ENCODE data around the gene AGXT. TPM values are rescaled to one million over a fixed set of nuclear protein-coding genes. Genes with fewer than 3 reads are reported as not detected.

The AGXT gene
- total RNA-seq, 1 experiment from 2014 or later: 0.34 TPM

- no peak for TF ChIP-seq CTCF (IDR thresholded peaks at IDR 0.05 in 2 of 3, conservative IDR thresholded peaks at IDR 0.05 in 1 of 3; ENCODE audit: borderline replicate concordance in 1 of 3, insufficient read depth in 1 of 3, low read depth in 2 of 3, low read length in 2 of 3)
- TF ChIP-seq CEBPB (IDR thresholded peaks at IDR 0.05; ENCODE audit: low read depth): no peak
- no peak for TF ChIP-seq SRF (IDR thresholded peaks at IDR 0.05; ENCODE audit: low read depth)
These were observed 10.5 kb downstream of the AGXT start (continued) for GRCh38 chr2:240879105-240879504.

GRCh38 chr2:240881913-240882312 lies 13.3 kb downstream of the AGXT start:
- ATAC-seq: no peak
- no peaks in the 10 kb centered on the region for H3K9me3 ChIP-seq (ENCODE audit: control insufficient read depth in 1 of 2, insufficient read depth in 1 of 2, low read depth in 1 of 2, low read length in 2 of 2)
- CTCF ChIA-PET: no interaction called here
- no peak overlapping the region for H3K9ac ChIP-seq (ENCODE audit: low read length)
- POLR2A ChIA-PET: no interaction called here
- no peaks in the 10 kb centered on the region for H3K27me3 ChIP-seq (ENCODE audit: insufficient read depth, low read length)
- RAD21 ChIA-PET (ENCODE audit: low non-redundant PET in 1 of 2, low total read pairs in 2 of 2, uncharacterized antibody in 2 of 2, unreplicated experiment in 2 of 2): no interaction called here
- H3K4me3 ChIP-seq (replicated peaks in 1 of 2; ENCODE audit: low read depth in 1 of 2, low read length in 2 of 2): no peak overlapping the region
- H4K20me1 ChIP-seq (ENCODE audit: insufficient read depth): no peaks in the 10 kb centered on the region
- no peaks in the 10 kb centered on the region for H3K36me3 ChIP-seq (ENCODE audit: control insufficient read depth in 1 of 2, insufficient read depth in 2 of 2, low read length in 2 of 2)
- no peak overlapping the region for H3K4me2 ChIP-seq (ENCODE audit: low read length)
- no TSS peak for BruUV-seq (replicated peaks)
- no peaks in the 10 kb centered on the region for H3K9me2 ChIP-seq (ENCODE audit: insufficient read depth)
- intact Hi-C loops (cut with micrococcal nuclease): no loop called here
- TF ChIP-seq ATF3 (IDR thresholded peaks at IDR 0.05): no peak
- TF ChIP-seq REST (IDR thresholded peaks at IDR 0.05; ENCODE audit: low read depth): no peak
- TF ChIP-seq POLR2AphosphoS5 (IDR thresholded peaks at IDR 0.05; ENCODE audit: low read depth, low read length): no peak
- TF ChIP-seq CBX3 (IDR thresholded peaks at IDR 0.05; ENCODE audit: low read depth): no peak
- TF ChIP-seq CTCF (IDR thresholded peaks at IDR 0.05 in 2 of 3, conservative IDR thresholded peaks at IDR 0.05 in 1 of 3; ENCODE audit: borderline replicate concordance in 1 of 3, insufficient read depth in 1 of 3, low read depth in 2 of 3, low read length in 2 of 3): no peak
- no peak for TF ChIP-seq YY1 (IDR thresholded peaks at IDR 0.05; ENCODE audit: extremely low read depth, insufficient replicate concordance, low read depth, low read length)
- TF ChIP-seq ZNF274 (IDR thresholded peaks at IDR 0.05; ENCODE audit: low read depth, low read length): no peak
- TF ChIP-seq JUND (IDR thresholded peaks at IDR 0.05): no peak
- no peak for TF ChIP-seq ZBTB33 (IDR thresholded peaks at IDR 0.05; ENCODE audit: extremely low read depth, insufficient replicate concordance, low read length)
- no peak overlapping the region for H3K27ac ChIP-seq (ENCODE audit: low read depth, low read length)
- H3K79me2 ChIP-seq (ENCODE audit: insufficient read depth, low read length): no peaks in the 10 kb centered on the region
- no peak for DNase-seq (ENCODE audit: low read depth, low spot score)
- H3K4me1 ChIP-seq (ENCODE audit: control insufficient read depth in 1 of 2, insufficient read depth in 2 of 2, low read length in 2 of 2): no peaks in the 10 kb centered on the region
- no peak overlapping the region for H2AFZ ChIP-seq (ENCODE audit: low read depth, low read length, poor library complexity, severe bottlenecking)
